HG02588 (cell line): ENCODE measurements around the gene C2CD2.

Experiments used
- ATAC-seq: cut with Tn5 transposase; IDR thresholded peaks from one replicate; pipeline ENCODE4 v1.9.1; 2021; ENCODE audit warnings: mild to moderate bottlenecking, moderate library complexity; ENCODE audit not compliant: unreplicated experiment

The C2CD2 gene

GRCh38 chr21:41914965-41915364 is 38.9 kb downstream of the C2CD2 start:
- ATAC-seq: no peak

- ATAC-seq: no peak
Measured at GRCh38 chr21:41914358-41914757, 39.5 kb downstream of the C2CD2 start.

- ATAC-seq: no peak
Measured at GRCh38 chr21:41913230-41913629, 40.6 kb downstream of the C2CD2 start.

- ATAC-seq: no peak
Measured at GRCh38 chr21:41908829-41909228, 45.0 kb downstream of the C2CD2 start.

GRCh38 chr21:41907496-41908258 is 46.1 kb downstream of the C2CD2 start:
- ATAC-seq: no peak

- ATAC-seq: no peak
Measured at GRCh38 chr21:41906770-41907169, 47.0 kb downstream of the C2CD2 start.

GRCh38 chr21:41903559-41904351 is 50.1 kb downstream of the C2CD2 start:
- no peak for ATAC-seq

- no peak for ATAC-seq
Measured at GRCh38 chr21:41902946-41903345, 50.9 kb downstream of the C2CD2 start.

GRCh38 chr21:41901782-41902181 is 52.0 kb downstream of the C2CD2 start:
- ATAC-seq: no peak

- ATAC-seq: no peak
Measured at GRCh38 chr21:41901099-41901498, 52.7 kb downstream of the C2CD2 start.

GRCh38 chr21:41900401-41900800 is 53.4 kb downstream of the C2CD2 start:
- ATAC-seq: no peak

- ATAC-seq: no peak
Measured at GRCh38 chr21:41899426-41900202, 54.2 kb downstream of the C2CD2 start.

- ATAC-seq: no peak
Measured at GRCh38 chr21:41898998-41899397, 54.8 kb downstream of the C2CD2 start.

GRCh38 chr21:41897700-41898099 is 56.1 kb downstream of the C2CD2 start:
- no peak for ATAC-seq

- no peak for ATAC-seq
Measured at GRCh38 chr21:41897047-41897669, 56.7 kb downstream of the C2CD2 start.

GRCh38 chr21:41895643-41896493 is 58.0 kb downstream of the C2CD2 start:
- no peak for ATAC-seq

- ATAC-seq: no peak
Measured at GRCh38 chr21:41894922-41895557, 58.8 kb downstream of the C2CD2 start.

- ATAC-seq: no peak
Measured at GRCh38 chr21:41894511-41894910, 59.3 kb downstream of the C2CD2 start.

GRCh38 chr21:41892726-41893125 is 61.1 kb downstream of the C2CD2 start:
- no peak for ATAC-seq

GRCh38 chr21:41891132-41891531 is 62.7 kb downstream of the C2CD2 start:
- ATAC-seq: no peak
